Stimulated activated CD4-positive, alpha-beta T cell treated with anti-CD3 and anti-CD28 coated beads, Interleukin-2, amount 100 ng/mL, for 48 hours (primary cell): ENCODE results near the gene SIK3.
A peak's percentile ranks its signal among the peaks of the same experiment; 100 is the strongest.

Experiments used
- DNase-seq, 2 donors: peaks; one replicate each; pipeline ENCODE4 v3.0.0-alpha.2; 2020

SIK3 gene

GRCh38 chr11:116857936-116858335, 240.3 kb downstream of the SIK3 start:
- DNase-seq = no peak

DNA sequence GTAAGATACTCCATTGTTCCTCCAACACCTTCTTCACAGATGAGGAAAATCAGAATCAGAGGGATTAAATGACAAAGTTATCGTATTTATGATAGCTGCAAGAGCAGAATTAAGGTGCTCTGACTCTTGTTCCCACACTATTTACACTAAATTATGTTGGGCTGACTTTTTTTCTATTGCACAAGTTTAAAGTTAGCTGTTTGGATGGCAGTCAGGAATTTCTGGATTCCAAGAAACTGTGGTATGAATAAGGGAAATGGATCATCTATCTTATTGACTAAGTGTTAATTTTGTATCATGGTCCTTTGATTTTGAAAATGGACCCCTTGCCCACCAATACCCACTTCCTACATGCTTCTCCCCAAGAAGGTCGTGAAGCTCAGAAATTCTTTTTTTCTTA, 240.9 kb downstream of the SIK3 start:
- no peak for DNase-seq

DNA sequence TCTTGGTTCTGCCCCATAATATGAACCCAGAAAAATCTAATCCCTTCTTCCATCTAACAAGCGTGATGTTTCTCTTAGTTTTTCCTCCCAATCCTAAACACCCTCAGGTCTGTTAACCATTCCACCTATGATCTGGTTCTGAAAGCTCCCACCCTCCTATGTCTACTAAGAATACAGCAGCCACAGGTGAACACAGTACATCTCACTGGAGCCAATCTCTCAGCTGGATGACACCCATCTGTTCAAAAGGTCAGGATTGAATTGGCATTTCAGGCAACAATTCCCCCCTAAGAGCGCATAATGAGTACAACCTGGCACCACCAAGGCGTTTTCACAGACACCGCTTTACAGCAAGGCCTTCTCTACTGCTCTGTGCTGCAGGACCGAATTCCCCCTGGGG, 241.8 kb downstream of the SIK3 start:
- DNase-seq = no peak

DNA sequence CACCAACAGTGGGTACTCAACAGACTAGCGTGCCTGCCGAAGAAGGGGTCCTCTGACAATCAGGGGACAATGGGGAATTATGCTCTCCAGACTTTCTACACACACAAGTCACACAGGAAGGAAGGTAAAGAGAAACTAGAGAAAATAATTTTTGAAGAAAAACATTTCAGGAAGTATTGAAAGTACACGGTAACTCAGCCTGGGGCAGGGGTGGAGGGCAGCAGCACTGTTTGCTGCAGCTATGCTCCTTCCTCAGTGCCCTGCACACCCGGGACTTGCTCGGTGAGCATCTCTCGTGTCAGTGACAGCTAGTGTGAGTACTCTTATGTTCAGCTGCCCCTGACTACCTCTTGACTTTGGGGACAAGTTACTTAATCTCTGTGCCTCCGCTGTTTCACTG, 242.8 kb downstream of the SIK3 start:
- no peak for DNase-seq

- peak; percentile 31 to 45 for DNase-seq
These were observed 244.7 kb downstream of the SIK3 start for GRCh38 chr11:116853461-116854073.

- DNase-seq = no peak
These were observed 245.8 kb downstream of the SIK3 start for GRCh38 chr11:116852261-116853031.

DNA sequence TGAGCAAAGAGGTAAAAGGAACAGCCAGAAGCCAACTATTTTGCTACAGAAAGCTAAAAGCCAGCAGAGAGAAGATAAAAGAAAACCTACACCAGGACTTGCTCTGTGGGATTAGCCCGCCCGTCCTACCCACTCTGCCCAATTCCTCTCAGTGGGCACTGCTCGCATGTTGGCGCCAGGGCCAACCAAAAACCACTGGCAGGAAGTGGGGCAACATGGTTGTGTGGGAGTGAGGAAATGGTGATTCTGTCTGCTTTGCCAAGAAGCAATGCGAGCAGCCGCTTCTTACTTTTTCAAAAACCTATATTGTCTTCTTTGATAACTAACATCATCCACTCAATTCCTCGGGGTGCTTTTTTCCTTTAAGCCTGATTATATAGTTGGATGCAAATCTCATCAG, 246.6 kb downstream of the SIK3 start:
- peak in 1 of 2 donors; percentile 43 for DNase-seq

DNA sequence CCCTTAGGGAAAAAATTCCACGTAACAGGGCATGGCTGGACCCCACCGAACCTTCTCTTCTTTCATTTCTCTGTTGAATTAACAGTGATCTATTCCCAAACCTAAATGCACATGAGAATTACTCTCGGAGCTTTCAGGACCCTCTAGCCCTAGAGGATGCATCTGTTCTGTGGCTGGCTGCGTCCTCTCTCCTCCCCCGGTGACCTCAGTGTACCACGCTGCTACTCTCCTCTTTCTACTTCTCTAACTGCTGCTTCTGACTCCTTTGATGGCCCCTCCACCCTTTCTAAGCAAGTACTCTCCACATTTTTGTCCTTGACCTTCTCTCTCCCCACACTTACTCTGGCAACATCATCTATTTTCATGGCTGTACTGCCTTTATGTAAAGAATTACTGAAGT, 248.7 kb downstream of the SIK3 start:
- no peak for DNase-seq

DNA sequence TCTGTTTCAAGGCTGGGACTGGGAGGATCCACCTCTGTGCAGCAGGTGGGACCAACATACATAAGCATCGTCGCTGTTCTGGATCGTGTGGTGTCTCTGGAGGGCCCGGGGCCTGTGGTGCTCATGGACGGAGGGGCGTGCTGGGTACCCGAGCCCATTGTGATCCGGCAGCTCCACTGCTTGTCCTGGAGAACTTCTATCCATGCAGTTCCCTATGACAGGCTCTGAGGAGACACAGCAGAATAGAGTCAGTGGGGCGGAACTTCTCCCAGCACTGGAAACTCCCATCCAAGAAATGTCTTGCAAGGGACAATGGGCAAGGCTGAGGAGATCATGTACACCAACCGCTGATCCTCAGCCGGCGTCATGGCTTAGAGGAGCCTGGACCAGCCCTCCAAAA, 249.2 kb downstream of the SIK3 start:
- no peak for DNase-seq

GRCh38 chr11:116847612-116848011, 250.6 kb downstream of the SIK3 start:
- no peak for DNase-seq

GRCh38 chr11:116844722-116845121, 253.5 kb downstream of the SIK3 start:
- no peak for DNase-seq

DNA sequence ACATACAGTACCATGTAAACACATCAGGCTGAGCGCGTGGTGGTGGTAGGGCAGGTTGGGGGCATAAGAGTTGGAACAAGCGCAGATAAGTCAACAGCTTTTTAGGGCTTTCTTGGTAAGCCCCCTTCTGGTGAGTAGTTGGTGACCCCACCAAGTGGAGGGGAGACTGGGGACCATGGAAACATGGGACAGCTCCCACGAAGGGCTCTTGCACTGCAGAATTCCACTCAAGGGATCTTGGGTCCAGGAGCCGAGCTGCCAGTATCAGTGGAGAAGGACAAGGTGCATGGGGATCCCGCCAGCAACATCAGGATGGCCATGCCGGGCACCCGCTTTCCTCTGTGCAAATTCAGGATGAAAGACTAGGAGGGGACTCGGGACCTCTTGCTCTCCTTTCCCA, 254.6 kb downstream of the SIK3 start:
- DNase-seq = no peak

GRCh38 chr11:116842909-116843308, 255.3 kb downstream of the SIK3 start:
- no peak for DNase-seq

DNA sequence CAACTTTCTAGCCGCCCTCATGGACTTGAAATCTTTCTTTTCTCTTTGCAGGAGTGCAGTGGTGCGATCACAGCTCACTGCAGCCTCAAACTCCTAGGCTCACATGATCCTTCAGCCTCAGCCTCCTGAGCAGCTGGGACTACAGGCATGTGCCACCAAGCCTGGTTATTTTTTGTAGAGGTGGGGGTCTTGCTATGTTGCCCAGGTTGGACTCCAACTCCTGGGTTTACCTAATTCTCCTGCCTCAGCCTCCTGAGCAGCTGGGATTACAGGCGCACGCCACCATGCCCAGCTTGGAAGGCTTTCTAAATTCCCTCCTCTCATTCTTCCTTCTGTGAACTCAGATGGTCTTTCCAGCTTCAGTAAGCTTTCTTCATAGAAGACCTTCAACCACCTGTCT, 256.1 kb downstream of the SIK3 start:
- no peak for DNase-seq

GRCh38 chr11:116840746-116841296, 257.4 kb downstream of the SIK3 start:
- DNase-seq = no peak

DNA sequence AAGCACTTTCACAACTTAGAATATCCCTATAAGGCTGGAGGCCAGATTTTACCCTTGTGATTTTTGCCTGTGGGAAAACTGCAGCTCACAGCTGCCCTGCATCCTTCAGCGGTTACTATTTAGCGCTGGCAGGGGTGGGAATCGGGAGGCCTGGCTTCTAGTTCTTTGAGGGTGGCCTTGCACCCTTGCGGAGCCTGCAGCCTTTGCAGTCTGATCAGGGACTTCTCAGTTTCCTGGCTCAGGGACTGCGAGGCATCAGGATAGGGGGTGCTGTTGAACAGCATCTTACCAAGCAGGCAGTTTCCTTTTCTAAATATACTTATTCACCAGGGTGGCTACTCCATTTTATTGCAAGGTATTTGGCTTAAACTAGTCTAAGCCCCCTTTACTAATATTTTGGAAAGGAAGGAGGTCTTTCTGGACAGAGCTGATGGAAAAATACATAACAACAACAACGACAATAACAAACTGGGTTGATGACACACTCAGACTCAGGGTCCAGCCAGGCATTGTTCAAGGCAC, 257.9 kb downstream of the SIK3 start:
- DNase-seq = no peak

DNA sequence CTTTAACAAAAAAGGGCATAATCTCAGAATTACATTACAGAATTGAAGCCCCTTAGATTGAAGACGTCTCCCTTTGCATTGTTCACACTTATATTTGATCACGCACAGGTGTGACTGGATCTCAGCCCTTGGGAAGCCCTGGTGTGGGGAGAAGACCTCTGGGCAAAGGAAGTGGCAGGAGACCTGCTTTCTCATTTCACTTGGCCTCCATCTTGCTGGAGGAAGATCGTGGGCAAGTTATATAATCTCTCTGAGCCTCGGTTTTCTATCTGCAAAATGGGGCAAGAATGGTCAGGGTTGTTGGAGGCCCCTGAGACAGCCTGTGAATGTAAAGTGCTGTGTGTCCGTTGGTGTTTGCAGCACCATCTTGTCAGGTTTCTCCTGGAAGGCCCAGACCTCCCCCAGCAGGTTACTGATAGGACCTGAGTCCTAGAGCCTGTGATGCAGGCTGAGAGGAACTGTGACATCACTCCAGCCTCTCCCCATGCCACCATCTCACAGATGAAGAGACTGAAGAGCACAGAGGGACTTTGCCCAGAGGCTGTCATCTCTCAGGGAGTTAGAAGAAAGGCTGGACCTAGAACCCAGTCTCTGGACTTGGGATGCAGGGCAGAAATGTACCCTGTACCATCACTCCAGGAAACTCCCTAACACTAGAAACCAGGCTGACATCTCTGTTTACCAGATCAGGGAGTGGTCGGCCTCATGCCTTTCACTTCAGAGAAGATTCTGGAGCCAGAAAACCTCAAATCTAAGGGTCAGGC, 259.7 kb downstream of the SIK3 start:
- DNase-seq = no peak

DNA sequence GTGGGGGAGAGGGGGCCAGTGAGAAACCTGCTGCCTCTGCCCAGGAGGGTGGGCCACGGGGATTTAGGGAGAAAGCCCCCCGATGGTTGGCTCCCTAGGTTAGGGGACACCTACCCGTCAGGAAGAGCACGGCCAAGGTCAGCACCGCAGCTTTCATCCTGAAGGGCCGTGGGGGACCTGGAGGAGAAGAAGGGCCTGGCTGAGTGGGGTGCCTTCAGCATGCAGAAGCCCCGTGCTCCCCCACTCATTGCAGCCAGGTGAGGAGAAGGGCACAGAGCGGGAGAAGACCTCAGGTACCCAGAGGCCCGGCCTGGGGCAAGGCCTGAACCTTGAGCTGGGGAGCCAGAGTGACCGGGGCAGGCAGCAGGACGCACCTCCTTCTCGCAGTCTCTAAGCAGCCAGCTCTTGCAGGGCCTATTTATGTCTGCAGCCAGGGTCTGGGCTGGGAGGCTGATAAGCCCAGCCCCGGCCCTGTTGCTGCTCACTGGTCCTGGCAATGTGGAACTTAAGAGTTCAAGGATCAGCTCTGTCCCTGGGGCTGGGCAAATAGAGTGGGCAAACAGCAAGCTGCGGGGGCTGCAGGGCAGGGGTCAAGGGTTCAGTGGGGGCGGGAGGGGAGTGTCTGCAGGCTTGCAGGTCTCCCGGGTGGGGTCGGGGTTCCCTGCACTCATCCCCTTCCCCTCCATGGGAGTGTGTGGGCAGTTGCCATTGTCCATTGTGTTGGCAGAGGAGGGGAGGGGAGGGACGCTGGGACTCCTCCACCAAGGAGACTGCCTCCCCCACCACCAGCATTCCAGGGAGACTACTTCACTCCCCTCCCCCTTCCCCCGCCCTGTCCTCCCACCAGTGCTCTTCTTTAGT, 260.8 kb downstream of the SIK3 start, which contains the start of gene APOA1:
Gene APOA1 (minus strand): TSS at position 392 of the 861 bp plus-strand sequence. CDS start 235 bp downstream, at position 157.
- DNase-seq = no peak

DNA sequence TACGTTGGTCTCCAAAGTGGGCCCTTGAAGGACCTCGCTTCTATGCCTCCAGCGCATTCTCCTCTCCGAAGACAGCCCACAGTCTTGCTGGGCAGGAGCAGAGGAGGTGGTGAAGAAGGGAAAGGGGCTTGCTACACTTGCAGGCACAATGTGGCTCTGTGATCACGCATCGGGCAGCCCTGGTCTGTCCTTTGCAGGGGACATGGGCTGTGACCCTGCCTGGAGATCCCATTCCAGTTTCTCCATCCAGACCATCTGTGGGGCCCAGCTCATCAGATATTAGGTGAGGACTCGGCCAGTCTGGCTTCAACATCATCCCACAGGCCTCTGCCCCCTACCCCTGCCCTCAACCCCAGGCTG, 261.6 kb downstream of the SIK3 start:
- no peak for DNase-seq

DNA sequence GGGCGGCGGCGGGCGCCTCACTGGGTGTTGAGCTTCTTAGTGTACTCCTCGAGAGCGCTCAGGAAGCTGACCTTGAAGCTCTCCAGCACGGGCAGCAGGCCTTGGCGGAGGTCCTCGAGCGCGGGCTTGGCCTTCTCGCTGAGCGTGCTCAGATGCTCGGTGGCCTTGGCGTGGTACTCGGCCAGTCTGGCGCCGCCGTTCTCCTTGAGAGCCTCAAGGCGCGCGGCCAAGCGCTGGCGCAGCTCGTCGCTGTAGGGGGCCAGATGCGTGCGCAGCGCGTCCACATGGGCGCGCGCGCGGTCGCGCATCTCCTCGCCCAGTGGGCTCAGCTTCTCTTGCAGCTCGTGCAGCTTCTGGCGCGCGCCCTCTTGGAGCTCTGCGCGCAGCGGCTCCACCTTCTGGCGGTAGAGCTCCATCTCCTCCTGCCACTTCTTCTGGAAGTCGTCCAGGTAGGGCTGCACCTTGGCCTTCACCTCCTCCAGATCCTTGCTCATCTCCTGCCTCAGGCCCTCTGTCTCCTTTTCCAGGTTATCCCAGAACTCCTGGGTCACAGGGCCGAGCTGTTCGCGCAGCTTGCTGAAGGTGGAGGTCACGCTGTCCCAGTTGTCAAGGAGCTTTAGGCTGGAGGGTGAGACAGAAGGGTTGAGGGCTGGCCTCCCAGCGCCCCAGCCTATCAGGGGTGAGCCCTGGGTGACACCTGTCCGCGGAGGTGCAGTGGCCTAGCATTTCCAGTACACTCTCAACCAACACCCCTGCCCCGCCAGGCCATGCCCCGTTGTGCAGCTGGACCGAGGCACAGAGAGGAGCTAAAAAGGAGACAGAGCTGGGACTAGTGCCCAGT, 262.2 kb downstream of the SIK3 start:
- DNase-seq = peak; percentile 63 to 73

DNA sequence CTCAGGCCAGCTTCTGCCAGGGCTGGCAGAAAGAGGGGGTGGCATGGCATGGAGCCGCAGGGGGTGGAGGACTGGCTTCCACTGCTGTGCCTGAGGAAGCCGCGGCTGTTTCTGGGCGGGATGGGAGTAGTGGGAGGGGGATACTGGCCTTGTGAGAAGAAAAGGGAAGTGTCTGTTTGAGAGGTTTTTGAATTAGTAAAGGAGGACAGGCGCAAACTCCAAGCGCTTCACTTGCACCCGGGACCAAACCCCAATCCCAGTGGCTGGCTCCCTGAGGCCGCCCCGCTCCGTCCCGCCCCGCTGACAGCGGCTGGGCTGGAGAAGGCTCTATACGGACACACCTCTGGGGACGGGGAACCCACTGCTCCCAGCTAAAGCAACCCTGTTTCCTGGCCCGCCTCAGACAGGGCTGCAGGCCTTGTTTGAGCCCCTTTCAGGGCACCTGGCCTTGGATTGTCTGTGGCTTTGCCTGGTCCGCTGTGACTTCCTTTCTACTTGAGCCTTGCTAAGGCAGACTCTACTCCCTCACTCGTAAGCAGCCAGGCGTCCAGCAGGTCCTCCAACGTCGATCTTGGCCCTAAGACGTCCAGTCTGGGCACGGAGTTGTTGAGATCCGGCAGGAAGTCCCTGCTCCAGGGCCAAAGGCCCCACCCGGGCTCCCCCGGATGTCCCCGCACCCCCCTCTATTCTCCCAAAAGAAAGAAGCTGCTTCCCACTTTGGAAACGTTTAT, 263.0 kb downstream of the SIK3 start:
- DNase-seq = no peak
